Immature natural killer cell (primary cell): ENCODE results near the gene MYLK4. TPM values are rescaled to one million over a fixed set of nuclear protein-coding genes. Genes with fewer than 3 reads are reported as not detected.
A peak's percentile ranks its signal among the peaks of the same experiment; 100 is the strongest.

Experiments
- DNase-seq, 3 donors: peaks; one replicate each; pipeline ENCODE4 v3.0.0; 2022; ENCODE audit warnings: mixed read lengths in 1 of 3
- H3K27ac Mint-ChIP-seq, 6 donors: one replicate each; pipeline ENCODE4 v1.8.0; 2020; ENCODE audit warnings: mixed read lengths in 6 of 6, mild to moderate bottlenecking in 5 of 6, inconsistent platforms in 4 of 6, moderate library complexity in 3 of 6
- H3K27me3 Mint-ChIP-seq, 3 donors: one replicate each; pipeline ENCODE4 v1.8.0; 2020 to 2021; ENCODE audit warnings: low read depth in 3 of 3, mild to moderate bottlenecking in 3 of 3, mixed read lengths in 3 of 3, moderate library complexity in 3 of 3, inconsistent platforms in 1 of 3
- H3K36me3 Mint-ChIP-seq, 3 donors: one replicate each; pipeline ENCODE4 v1.8.0; 2020; ENCODE audit warnings: mixed read lengths in 3 of 3, inconsistent platforms in 2 of 3, mild to moderate bottlenecking in 2 of 3
- H3K4me1 Mint-ChIP-seq, 2 donors: one replicate each; pipeline ENCODE4 v1.8.0; 2020; ENCODE audit warnings: inconsistent platforms in 2 of 2, mild to moderate bottlenecking in 2 of 2, mixed read lengths in 2 of 2, moderate library complexity in 1 of 2
- H3K4me3 Mint-ChIP-seq, 5 donors: one replicate each; pipeline ENCODE4 v1.8.0; 2020; ENCODE audit warnings: mild to moderate bottlenecking in 5 of 5, mixed read lengths in 5 of 5, inconsistent platforms in 3 of 5, moderate library complexity in 3 of 5
- H3K9me3 Mint-ChIP-seq, 6 donors: one replicate each; pipeline ENCODE4 v1.8.0; 2020; ENCODE audit warnings: mild to moderate bottlenecking in 6 of 6, mixed read lengths in 6 of 6, inconsistent platforms in 4 of 6, moderate library complexity in 3 of 6
- polyA plus RNA-seq, 3 donors: library from polyadenylated mRNA; unstranded; fragments of 300-500 nt; fragmentation: Illumina TruSeq; gene quantifications; one replicate each; pipeline ENCODE4 v1.2.3, GENCODE V29; 2021

The MYLK4 gene
- polyA plus RNA-seq, 3 donors from 2014 or later: 0.09 to 0.17 TPM; not detected in 1

DNA sequence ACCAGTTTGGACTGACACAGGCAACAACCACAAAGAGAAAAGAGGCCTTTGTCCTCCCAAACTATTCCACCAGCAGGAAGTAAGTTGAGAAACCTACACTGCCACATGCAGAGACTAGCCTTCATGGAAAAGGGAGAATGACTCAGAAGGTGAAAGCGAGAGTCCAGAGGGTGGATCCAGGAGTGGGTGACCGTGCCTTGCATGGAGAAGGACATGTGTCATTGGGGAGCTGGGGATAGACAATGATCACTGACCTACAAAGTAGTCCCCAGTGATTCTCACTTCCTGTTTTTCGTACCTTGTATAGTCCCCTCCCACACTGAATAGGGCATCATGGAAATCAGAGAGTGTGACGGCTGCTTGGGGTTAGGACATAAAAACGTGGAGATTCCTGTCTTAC is 91.9 kb downstream of the MYLK4 start:
- H3K4me3 Mint-ChIP-seq: no peak overlapping the region
- peak overlapping the region in 1 of 6 donors; percentile 25 for H3K27ac Mint-ChIP-seq
- no peaks in the 10 kb centered on the region for H3K4me1 Mint-ChIP-seq
- DNase-seq: no peak
- H3K9me3 Mint-ChIP-seq: no peaks in the 10 kb centered on the region
- no peaks in the 10 kb centered on the region for H3K36me3 Mint-ChIP-seq
- H3K27me3 Mint-ChIP-seq: peaks cover 0 to 7% (median 4%) of the 10 kb centered on the region in 3 donors

DNA sequence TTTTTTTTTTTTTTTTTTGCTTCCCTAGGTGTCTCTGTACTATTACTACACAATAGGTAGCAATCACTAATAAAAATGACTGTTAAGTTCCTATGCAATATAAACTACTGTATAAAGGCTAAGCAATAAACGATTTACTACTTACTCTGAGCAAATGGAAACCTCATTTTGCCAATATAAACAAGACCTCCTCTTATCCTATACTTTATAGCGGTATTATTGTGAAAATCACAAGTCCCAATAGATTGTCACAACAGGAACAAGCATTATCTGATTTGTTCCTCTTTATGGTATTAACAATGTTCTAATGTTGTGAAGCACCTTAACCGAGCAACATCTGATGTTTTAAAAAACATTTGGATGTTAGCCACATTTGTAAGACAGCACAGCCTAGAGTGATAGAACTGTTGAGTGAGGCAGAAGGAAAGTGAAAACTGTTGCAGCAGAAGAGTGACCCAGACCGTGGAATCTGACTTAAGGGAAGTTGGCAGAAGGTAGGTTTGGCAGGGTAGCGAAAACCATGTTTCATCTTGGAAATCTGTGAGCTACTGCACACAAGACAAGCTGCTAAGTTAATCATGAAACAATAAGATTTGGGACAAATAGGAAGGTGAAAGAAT is 94.2 kb downstream of the MYLK4 start:
- Mint-ChIP-seq H3K27me3 (peaks cover 2 to 10% (median 4%) of the 10 kb centered on the region in 3 donors), H3K36me3 (no peaks in the 10 kb centered on the region), H3K4me1 (no peaks in the 10 kb centered on the region), H3K4me3 (no peak overlapping the region), H3K27ac (no peak overlapping the region), H3K9me3 (peaks cover 0 to 3% (median 0%) of the 10 kb centered on the region in 6 donors)
- no peak for DNase-seq

DNA sequence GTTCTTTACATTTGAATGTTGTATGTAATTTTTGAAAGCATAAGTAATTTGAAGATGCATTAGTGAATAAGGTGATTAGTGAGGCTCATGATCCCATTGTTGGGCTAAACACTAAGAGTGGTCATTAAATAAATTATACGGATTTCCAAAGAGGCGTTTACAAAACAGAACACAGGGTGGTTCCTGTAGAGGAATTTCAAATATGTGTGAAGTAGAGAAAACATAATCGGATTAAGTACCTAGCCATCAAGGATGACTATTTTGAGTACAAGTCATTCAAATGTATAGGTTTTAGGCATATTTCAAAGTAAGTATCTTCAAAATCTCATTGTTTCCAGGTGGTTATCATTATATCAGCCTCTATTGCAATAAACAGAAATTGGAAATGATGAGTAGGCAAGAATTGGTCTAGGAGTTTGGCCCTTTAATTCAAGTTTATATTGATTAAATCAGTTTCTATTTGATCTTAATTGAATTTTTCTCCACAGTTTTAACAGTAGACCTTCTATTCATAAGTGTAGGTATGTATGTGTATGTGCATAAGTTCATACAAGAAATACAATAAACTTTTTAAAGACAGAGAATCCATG is 94.8 kb downstream of the MYLK4 start:
- Mint-ChIP-seq H3K4me1 (no peaks in the 10 kb centered on the region), H3K27ac (no peak overlapping the region), H3K4me3 (no peak overlapping the region), H3K9me3 (peaks cover 0 to 3% (median 0%) of the 10 kb centered on the region in 6 donors), H3K36me3 (no peaks in the 10 kb centered on the region), H3K27me3 (peaks cover 2 to 7% (median 2%) of the 10 kb centered on the region in 3 donors)
- DNase-seq: no peak

DNA sequence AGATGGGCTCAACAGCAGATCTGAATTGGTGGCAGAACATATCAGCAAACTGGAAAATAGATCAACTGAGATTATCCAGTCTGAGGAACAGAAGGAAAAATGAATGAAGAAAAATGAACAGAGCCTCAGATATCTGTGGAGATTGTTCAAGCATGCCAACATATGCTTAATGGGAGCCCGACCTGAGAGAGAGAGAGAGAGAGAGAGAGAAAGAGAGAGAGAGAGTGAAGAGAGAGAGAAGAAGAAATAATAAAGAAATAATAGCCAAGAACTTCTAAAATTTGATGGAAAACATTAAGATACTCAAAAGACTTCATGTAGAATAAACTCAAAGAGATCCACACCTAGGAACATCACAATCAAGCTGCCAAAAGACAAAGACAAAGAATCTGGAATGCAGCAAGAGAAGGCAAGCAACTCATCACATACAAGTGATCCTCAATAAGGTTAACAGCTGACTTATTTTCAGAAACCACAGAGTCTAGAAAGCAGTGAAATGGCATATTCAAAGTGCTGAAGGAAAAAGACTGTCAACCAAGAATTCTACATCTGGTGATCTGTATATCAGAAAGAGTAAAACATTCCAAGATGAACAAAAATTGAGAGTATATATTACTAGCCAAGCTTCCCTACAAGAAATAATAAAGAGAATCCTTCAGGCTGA is 97.2 kb downstream of the MYLK4 start:
- no peaks in the 10 kb centered on the region for H3K4me1 Mint-ChIP-seq
- H3K27ac Mint-ChIP-seq: no peak overlapping the region
- no peak overlapping the region for H3K4me3 Mint-ChIP-seq
- H3K9me3 Mint-ChIP-seq: peaks cover 0 to 3% (median 0%) of the 10 kb centered on the region in 6 donors
- no peaks in the 10 kb centered on the region for H3K36me3 Mint-ChIP-seq
- no peak for DNase-seq
- H3K27me3 Mint-ChIP-seq: peaks cover 2 to 6% (median 5%) of the 10 kb centered on the region in 3 donors

DNA sequence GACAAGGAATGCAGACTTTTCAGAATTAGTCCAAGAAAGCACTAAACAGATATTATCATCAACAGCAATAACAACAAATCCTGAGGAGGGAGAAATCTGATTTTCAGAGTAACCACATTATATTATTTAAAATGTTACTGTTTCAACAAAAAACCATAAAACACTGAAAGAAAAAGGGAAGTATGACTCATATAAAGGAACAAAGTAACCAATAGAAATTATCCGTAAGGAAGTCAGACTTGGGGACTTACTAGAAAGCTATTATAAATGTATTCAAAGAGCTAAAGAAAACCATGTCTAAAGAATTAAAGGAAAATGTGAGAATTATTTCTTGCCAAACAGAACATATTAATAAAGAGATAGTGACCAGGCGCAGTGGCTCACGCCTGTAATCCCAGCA is 98.1 kb downstream of the MYLK4 start:
- Mint-ChIP-seq H3K4me1 (no peaks in the 10 kb centered on the region), H3K27ac (no peak overlapping the region), H3K36me3 (no peaks in the 10 kb centered on the region), H3K4me3 (no peak overlapping the region), H3K27me3 (peaks cover 2 to 7% (median 5%) of the 10 kb centered on the region in 3 donors), H3K9me3 (peaks cover 0 to 3% (median 0%) of the 10 kb centered on the region in 6 donors)
- no peak for DNase-seq

DNA sequence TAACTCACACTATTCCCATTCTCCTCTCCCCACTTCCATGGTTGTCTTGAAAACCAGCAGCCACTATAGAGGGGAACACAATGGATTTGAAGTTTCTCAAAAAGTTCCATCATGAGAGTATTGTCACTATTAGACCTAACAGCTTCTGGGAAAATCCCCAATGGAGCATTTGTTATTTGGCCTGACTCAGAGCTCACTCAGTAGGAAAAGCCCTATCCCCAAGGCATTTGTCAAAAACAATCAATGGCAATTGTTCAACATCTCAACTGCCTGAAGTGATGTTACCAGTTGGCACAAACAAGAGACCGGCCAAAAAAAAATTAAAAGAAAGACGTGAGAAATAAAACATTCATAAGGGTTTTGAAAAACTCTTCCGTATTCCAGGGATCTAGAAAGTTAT is 98.8 kb downstream of the MYLK4 start:
- Mint-ChIP-seq H3K36me3 (no peaks in the 10 kb centered on the region), H3K4me3 (no peak overlapping the region), H3K27ac (peak overlapping the region in 1 of 6 donors; percentile 31), H3K4me1 (no peaks in the 10 kb centered on the region), H3K27me3 (peaks cover 2 to 7% (median 5%) of the 10 kb centered on the region in 3 donors), H3K9me3 (peaks cover 0 to 3% (median 0%) of the 10 kb centered on the region in 6 donors)
- DNase-seq: no peak

DNA sequence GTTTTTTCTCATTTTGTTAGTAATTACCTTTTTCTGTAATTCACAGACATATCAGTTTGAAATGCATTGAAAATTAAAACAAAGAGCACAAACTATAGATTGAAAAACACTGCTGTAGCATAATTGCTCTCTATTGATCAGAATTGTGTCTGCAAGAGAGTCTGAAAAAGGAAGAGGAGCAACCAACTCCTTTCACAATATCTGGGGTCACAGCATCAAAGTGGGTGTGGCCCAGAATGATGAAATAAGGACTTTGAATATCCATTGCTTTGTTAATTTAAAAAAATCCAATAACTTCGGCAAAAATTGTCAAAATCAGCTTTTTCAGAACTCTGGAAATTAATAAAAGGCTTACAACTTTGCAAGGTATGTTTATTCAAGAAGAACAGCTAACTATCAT is 99.2 kb downstream of the MYLK4 start:
- no peak for DNase-seq

DNA sequence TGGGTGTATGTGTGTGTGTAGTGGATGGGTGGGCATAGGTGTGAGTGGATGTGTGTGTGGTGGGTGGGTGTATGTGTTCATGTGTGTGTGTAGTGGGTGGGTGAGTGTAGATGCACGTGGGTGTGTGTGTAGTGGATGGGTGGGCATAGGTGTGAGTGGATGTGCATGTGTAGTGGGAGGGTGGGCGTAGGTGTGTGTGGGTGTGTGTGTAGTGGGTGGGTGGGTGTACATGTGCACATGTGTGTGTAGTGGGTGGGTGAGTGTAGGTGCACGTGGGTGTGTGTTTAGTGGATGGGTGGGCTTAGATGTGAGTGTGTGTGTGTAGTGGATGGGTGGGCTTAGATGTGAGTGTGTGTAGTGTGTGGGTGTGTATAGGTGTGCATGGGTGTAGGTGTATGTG is 104.4 kb downstream of the MYLK4 start:
- H3K27me3 Mint-ChIP-seq: peaks cover 2 to 18% (median 17%) of the 10 kb centered on the region in 3 donors
- H3K27ac Mint-ChIP-seq: no peak overlapping the region
- H3K4me3 Mint-ChIP-seq: no peak overlapping the region

More for the DNA sequence above, 99.2 kb downstream of the MYLK4 start:
- no peak overlapping the region for H3K4me3 Mint-ChIP-seq
- H3K4me1 Mint-ChIP-seq: no peaks in the 10 kb centered on the region
- peaks cover 0 to 3% (median 0%) of the 10 kb centered on the region in 6 donors for H3K9me3 Mint-ChIP-seq
- no peak overlapping the region for H3K27ac Mint-ChIP-seq
- peaks cover 2 to 7% (median 5%) of the 10 kb centered on the region in 3 donors for H3K27me3 Mint-ChIP-seq
- no peaks in the 10 kb centered on the region for H3K36me3 Mint-ChIP-seq

DNA sequence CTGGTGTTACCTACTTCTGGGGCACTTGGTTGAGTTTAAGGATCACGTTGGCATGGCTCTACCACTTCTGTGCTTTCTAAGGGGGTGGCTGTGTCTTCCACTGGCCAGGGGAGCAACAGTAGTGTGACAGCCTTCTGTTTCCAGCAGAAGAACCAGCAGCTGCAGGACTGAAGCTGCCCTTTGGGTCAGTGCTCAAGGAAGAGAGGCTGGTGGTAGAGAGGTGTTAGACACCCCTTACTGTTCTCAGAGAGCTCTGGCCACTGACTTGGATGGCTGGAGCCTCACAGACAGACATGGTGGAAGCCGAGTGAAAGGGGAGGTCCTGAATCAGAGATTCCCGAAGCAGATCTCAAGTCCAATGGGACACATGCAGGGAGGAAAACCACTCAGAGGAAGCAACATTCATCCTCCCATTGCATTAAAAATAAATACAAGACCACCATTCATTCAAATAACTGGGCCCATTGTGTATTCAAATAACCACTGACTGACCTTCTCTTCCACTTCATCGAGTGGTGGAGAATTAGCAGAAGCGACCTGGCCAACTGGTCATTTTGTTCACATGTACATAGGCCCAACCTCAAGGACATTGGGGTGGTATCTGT is 106.7 kb downstream of the MYLK4 start:
- no peak overlapping the region for H3K27ac Mint-ChIP-seq
- H3K4me3 Mint-ChIP-seq: no peak overlapping the region
- H3K9me3 Mint-ChIP-seq: no peaks in the 10 kb centered on the region
- peaks cover 2 to 20% (median 14%) of the 10 kb centered on the region in 3 donors for H3K27me3 Mint-ChIP-seq
- no peak for DNase-seq
- peaks cover 3 to 8% of the 10 kb centered on the region in 2 donors for H3K4me1 Mint-ChIP-seq
- H3K36me3 Mint-ChIP-seq: no peaks in the 10 kb centered on the region

More for the DNA sequence above, 104.4 kb downstream of the MYLK4 start:
- H3K36me3 Mint-ChIP-seq: no peaks in the 10 kb centered on the region
- H3K9me3 Mint-ChIP-seq: no peaks in the 10 kb centered on the region
- H3K4me1 Mint-ChIP-seq: peaks cover under 1 to 2% of the 10 kb centered on the region in 2 donors
- DNase-seq: no peak

DNA sequence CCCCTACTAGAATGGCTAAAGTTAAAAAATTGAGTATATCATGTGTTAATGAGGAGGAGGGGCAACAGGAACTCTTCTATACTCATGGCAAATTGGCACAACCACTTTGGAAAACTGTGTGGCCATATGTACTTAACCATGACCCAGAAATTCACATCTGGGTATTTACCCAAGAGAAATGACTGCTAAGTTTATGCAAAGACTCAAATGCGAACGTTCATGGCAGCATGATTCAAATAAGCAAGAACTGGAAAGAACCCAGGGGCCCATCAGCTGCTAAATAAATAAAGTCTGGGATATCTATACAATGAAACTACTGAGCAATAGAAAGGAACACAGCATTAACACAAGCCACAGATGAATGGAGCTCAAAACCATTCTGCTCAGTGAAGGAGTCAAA is 107.6 kb downstream of the MYLK4 start:
- no peak for DNase-seq
- Mint-ChIP-seq H3K27me3 (peaks cover 2 to 22% (median 18%) of the 10 kb centered on the region in 3 donors), H3K36me3 (no peaks in the 10 kb centered on the region), H3K4me3 (no peak overlapping the region), H3K9me3 (no peaks in the 10 kb centered on the region), H3K27ac (no peak overlapping the region), H3K4me1 (peaks cover 3 to 8% of the 10 kb centered on the region in 2 donors)

DNA sequence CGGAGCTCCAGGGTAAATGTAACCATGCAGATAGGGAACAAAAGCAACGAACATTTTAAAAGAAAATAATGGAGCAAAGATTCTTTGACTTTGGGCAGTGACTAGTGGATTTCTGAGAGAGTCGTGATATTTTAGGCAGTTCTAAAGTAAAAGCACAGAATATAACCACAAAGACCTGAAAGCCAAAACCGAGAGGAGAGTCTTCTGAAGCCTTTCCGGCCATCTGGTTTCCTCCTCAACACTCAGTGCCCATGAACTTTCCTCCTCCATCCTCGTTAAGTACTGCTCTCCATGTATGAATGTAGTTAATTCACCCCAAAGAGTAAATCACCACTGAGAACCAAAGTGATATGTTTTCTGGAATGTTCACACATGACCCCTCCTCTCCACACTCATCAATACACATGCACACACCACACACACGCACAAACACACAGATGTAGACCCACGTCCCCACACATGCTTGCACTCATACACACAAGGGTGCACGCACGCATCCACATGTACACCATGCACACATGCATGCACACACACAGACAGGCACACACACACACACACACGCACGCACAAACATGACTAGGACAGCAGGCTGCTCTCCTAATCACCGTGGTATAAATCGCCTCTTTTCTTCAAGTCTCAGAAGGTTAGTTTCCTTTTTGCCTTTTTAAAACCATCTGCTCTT is 109.5 kb downstream of the MYLK4 start:
- Mint-ChIP-seq H3K9me3 (no peaks in the 10 kb centered on the region), H3K27me3 (peaks cover 2 to 27% (median 16%) of the 10 kb centered on the region in 3 donors), H3K4me3 (no peak overlapping the region), H3K4me1 (peaks cover 3 to 8% of the 10 kb centered on the region in 2 donors), H3K27ac (no peak overlapping the region), H3K36me3 (no peaks in the 10 kb centered on the region)
- no peak for DNase-seq

DNA sequence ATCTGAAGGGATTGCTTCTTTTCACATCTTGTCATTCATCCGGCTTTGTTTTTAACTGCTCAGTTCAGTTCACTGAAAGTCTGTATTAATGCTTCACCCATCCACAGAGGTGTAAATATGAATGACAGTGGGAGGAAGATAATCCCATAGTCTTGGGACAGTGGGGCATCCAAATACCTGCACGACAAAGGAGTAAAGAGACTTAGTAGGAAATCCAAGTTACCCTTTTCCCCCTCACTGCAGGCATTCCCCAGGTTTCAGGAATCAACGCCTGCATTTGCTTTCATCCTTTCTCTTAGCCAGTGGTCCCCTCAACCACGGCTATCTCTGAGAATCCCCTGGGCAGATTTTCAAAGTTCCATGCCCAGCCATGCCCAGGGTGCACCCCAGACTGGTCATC is 110.2 kb downstream of the MYLK4 start:
- no peak overlapping the region for H3K4me3 Mint-ChIP-seq
- H3K27ac Mint-ChIP-seq: no peak overlapping the region
- H3K9me3 Mint-ChIP-seq: no peaks in the 10 kb centered on the region
- H3K4me1 Mint-ChIP-seq: peaks cover 3 to 8% of the 10 kb centered on the region in 2 donors
- no peak for DNase-seq
- peaks cover 2 to 27% (median 13%) of the 10 kb centered on the region in 3 donors for H3K27me3 Mint-ChIP-seq
- no peaks in the 10 kb centered on the region for H3K36me3 Mint-ChIP-seq

DNA sequence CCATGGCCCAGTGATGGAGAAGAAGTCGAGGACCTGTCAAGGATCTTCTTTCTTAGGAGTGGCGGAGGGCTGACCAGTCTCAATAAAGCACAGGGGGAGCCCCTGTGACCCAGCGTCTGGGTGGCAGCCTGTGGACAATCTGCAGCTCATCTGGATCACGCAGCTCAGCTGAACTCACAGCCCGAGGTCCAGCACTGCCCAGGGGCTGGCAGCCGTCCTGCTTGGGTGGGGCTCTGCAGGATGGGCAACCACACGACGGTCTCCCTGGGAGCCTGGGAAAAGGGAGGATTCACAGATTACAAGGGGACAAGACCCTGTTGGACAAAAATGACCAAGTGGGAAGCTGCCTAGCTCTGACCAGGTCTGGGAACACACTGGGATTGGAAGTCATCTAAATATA is 110.8 kb downstream of the MYLK4 start:
- peaks cover 2 to 24% (median 13%) of the 10 kb centered on the region in 3 donors for H3K27me3 Mint-ChIP-seq
- no peak for DNase-seq
- no peaks in the 10 kb centered on the region for H3K9me3 Mint-ChIP-seq
- H3K36me3 Mint-ChIP-seq: no peaks in the 10 kb centered on the region
- H3K27ac Mint-ChIP-seq: no peak overlapping the region
- peaks cover 3 to 8% of the 10 kb centered on the region in 2 donors for H3K4me1 Mint-ChIP-seq
- no peak overlapping the region for H3K4me3 Mint-ChIP-seq
